ENCODE results near the gene PID1. TPM values are rescaled to one million over a fixed set of nuclear protein-coding genes. Genes with fewer than 3 reads are reported as not detected.

PID1 gene
- total RNA-seq, 1 donor from 2014 or later = 0.95 TPM

DNA sequence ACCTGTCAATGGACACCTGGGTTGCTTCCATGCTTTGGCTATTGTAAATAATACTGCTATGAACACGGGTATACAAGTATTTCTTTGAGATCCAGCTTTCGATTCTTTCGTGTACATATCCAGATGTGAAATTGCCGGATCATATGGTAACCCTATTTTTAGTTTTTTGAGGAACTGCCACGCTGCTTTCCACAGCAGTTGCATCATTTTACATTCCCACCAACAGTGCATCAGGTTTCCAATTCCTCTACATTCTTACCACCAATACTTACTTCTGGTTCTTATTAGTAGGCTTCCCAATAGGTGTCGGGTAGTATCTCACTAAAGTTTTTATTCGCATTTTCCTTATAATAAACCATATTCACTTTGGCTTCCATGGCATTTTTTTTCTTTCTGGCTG lies 69.6 kb downstream of the PID1 start:
- DNase-seq (ENCODE audit: low spot score) = no peak
- H3K27me3 Mint-ChIP-seq (ENCODE audit: low read depth) = no peaks in the 10 kb centered on the region
- H3K4me1 Mint-ChIP-seq (ENCODE audit: low read depth) = no peaks in the 10 kb centered on the region
- H3K36me3 Mint-ChIP-seq (ENCODE audit: low read depth) = no peaks in the 10 kb centered on the region
- H3K4me3 Mint-ChIP-seq (ENCODE audit: unreplicated experiment) = no peak overlapping the region
- H3K27ac Mint-ChIP-seq (ENCODE audit: unreplicated experiment) = no peak overlapping the region
- TF ChIP-seq, protein P1, sequence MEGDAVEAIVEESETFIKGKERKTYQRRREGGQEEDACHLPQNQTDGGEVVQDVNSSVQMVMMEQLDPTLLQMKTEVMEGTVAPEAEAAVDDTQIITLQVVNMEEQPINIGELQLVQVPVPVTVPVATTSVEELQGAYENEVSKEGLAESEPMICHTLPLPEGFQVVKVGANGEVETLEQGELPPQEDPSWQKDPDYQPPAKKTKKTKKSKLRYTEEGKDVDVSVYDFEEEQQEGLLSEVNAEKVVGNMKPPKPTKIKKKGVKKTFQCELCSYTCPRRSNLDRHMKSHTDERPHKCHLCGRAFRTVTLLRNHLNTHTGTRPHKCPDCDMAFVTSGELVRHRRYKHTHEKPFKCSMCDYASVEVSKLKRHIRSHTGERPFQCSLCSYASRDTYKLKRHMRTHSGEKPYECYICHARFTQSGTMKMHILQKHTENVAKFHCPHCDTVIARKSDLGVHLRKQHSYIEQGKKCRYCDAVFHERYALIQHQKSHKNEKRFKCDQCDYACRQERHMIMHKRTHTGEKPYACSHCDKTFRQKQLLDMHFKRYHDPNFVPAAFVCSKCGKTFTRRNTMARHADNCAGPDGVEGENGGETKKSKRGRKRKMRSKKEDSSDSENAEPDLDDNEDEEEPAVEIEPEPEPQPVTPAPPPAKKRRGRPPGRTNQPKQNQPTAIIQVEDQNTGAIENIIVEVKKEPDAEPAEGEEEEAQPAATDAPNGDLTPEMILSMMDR (IDR thresholded peaks at IDR 0.05) = no peak
- H3K9me3 Mint-ChIP-seq (ENCODE audit: low read depth) = no peaks in the 10 kb centered on the region

DNA sequence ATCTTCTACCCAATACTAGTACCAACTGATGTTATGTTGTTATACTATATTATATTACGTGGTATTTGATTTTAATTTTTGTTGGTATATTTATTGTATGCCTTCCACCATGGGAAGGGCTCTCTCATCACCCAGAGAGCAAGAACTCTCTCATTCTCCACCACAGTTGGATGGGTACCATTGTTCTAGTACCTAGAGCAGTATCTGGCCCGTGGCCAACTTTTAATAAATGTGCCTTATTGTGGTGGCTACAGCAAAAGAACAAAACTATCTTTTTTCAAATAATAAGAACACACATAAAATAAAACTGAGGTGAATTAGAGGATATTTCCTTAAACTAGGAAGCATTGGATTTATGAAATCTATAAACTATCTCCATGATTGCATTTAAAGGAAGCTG lies 71.8 kb downstream of the PID1 start:
- no peak overlapping the region for H3K27ac Mint-ChIP-seq (ENCODE audit: unreplicated experiment)
- no peak for DNase-seq (ENCODE audit: low spot score)
- H3K4me3 Mint-ChIP-seq (ENCODE audit: unreplicated experiment) = no peak overlapping the region
- no peaks in the 10 kb centered on the region for H3K36me3 Mint-ChIP-seq (ENCODE audit: low read depth)
- H3K4me1 Mint-ChIP-seq (ENCODE audit: low read depth) = no peaks in the 10 kb centered on the region
- H3K27me3 Mint-ChIP-seq (ENCODE audit: low read depth) = no peaks in the 10 kb centered on the region
- H3K9me3 Mint-ChIP-seq (ENCODE audit: low read depth) = no peaks in the 10 kb centered on the region
- TF ChIP-seq, protein P1 (IDR thresholded peaks at IDR 0.05) = no peak

DNA sequence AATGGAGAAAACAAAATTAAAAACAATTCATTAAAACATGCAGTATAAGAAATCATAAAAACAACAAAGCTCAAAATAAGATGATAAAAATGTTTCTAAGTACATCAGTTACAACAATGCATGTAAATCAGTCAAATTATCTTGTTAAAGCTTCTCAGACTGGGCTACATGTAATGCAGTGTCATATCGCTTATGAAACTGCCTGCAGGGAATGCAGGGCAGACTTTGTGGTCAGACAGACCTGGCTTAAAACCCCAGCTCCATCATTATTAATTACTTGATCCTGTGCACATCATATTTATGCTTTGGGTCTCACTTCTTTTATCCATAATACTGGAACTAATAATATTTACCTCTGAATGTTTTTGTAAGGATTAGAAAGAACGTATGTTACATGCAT lies 74.6 kb downstream of the PID1 start:
- Mint-ChIP-seq H3K27ac (ENCODE audit: unreplicated experiment) (no peak overlapping the region), H3K36me3 (ENCODE audit: low read depth) (no peaks in the 10 kb centered on the region), H3K4me1 (ENCODE audit: low read depth) (no peaks in the 10 kb centered on the region), H3K27me3 (ENCODE audit: low read depth) (no peaks in the 10 kb centered on the region), H3K9me3 (ENCODE audit: low read depth) (no peaks in the 10 kb centered on the region), H3K4me3 (ENCODE audit: unreplicated experiment) (no peak overlapping the region)
- DNase-seq (ENCODE audit: low spot score) = no peak
- TF ChIP-seq, protein P1 (IDR thresholded peaks at IDR 0.05) = no peak

DNA sequence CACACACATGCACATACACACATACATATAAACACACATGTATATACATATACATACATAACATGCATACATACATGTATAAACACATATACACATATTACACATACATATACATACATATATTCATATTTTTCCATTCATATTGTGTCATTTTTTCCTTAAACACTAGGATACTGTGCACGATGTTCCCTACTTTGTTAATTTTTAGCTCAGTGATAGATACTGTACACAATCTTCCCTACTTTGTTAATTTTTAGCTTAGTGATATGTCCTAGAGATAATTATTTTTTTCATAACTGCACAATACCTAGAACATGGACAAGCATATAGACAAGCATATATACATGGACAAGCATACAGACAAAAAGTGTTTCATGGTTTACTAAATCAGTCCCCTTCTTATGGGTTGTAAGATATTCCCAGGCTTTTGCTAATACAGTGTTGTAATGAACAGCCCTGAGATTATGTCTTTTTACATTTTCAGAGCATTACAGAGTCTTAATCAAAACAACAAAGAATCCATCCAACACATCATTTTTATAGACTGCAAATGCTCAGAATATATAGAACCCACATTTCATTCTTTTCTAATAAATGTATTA lies 75.6 kb downstream of the PID1 start:
- no peaks in the 10 kb centered on the region for H3K9me3 Mint-ChIP-seq (ENCODE audit: low read depth)
- no peak overlapping the region for H3K27ac Mint-ChIP-seq (ENCODE audit: unreplicated experiment)
- H3K36me3 Mint-ChIP-seq (ENCODE audit: low read depth) = no peaks in the 10 kb centered on the region

DNA sequence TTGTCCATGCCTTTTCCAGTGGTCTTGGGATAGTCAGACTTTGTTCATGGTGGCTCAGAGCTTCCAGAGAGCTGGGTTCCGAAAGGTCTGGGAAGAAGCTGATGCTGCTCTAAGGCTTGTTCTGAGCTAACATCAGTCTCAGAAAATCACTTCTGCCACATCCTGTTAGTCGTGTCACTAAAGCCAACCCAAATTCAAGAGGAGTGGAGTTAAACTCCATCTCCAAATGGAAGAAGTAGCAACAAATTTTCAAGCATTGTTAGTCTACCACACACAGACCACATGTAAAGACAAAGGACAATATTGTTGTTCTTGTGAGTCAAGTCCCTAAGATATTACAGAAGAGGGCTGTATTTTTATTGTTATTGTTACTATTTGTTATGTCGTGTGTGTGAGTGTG lies 77.8 kb downstream of the PID1 start:
- Mint-ChIP-seq H3K27me3 (ENCODE audit: low read depth) (no peaks in the 10 kb centered on the region), H3K4me3 (ENCODE audit: unreplicated experiment) (no peak overlapping the region), H3K4me1 (ENCODE audit: low read depth) (no peaks in the 10 kb centered on the region), H3K27ac (ENCODE audit: unreplicated experiment) (no peak overlapping the region), H3K36me3 (ENCODE audit: low read depth) (no peaks in the 10 kb centered on the region), H3K9me3 (ENCODE audit: low read depth) (peaks cover 8% of the 10 kb centered on the region)
- no peak for DNase-seq (ENCODE audit: low spot score)
- TF ChIP-seq, protein P1 (IDR thresholded peaks at IDR 0.05) = no peak

More for the DNA sequence above, 75.6 kb downstream of the PID1 start:
- no peak overlapping the region for H3K4me3 Mint-ChIP-seq (ENCODE audit: unreplicated experiment)
- H3K4me1 Mint-ChIP-seq (ENCODE audit: low read depth) = no peaks in the 10 kb centered on the region
- DNase-seq (ENCODE audit: low spot score) = no peak
- H3K27me3 Mint-ChIP-seq (ENCODE audit: low read depth) = no peaks in the 10 kb centered on the region
- TF ChIP-seq, protein P1 (IDR thresholded peaks at IDR 0.05) = no peak
